ENCODE results near the gene DNAH2.

Gene DNAH2

GRCh38 chr17:7844292-7845154 lies 127.0 kb downstream of the DNAH2 start:
- peak overlapping the region; percentile 75 for H3K4me3 ChIP-seq (ENCODE audit: extremely low read depth, insufficient read depth, low read length, poor library complexity, severe bottlenecking)
- peaks cover 14% of the 10 kb centered on the region for H3K4me1 ChIP-seq (ENCODE audit: control insufficient read depth, insufficient read depth, low read length, poor library complexity, severe bottlenecking)
- H3K27ac ChIP-seq (ENCODE audit: low read depth, low read length, severe bottlenecking): peak overlapping the region; percentile 98
- 0 to 1% methylated on average over 45 to 66 of the region's 71 CpGs for WGBS, 2 experiments (ENCODE audit: insufficient coverage in 2 of 2)
- H3K9me3 ChIP-seq (ENCODE audit: control insufficient read depth, low read length): no peaks in the 10 kb centered on the region
- H3K36me3 ChIP-seq (ENCODE audit: control insufficient read depth, insufficient read depth, low read length): peaks cover 58% of the 10 kb centered on the region

GRCh38 chr17:7845359-7846062 lies 128.0 kb downstream of the DNAH2 start:
- Histone ChIP-seq H3K4me1 (ENCODE audit: control insufficient read depth, insufficient read depth, low read length, poor library complexity, severe bottlenecking) (peaks cover 8% of the 10 kb centered on the region), H3K4me3 (ENCODE audit: extremely low read depth, insufficient read depth, low read length, poor library complexity, severe bottlenecking) (no peak overlapping the region), H3K27ac (ENCODE audit: low read depth, low read length, severe bottlenecking) (no peak overlapping the region), H3K9me3 (ENCODE audit: control insufficient read depth, low read length) (no peaks in the 10 kb centered on the region), H3K36me3 (ENCODE audit: control insufficient read depth, insufficient read depth, low read length) (peaks cover 58% of the 10 kb centered on the region)
- WGBS, 2 experiments (ENCODE audit: insufficient coverage in 2 of 2): 88 to 95% methylated on average over 13 to 14 of the region's 15 CpGs

- WGBS, 2 experiments (ENCODE audit: insufficient coverage in 2 of 2): 94 to 95% methylated on average over 12 to 16 of the region's 22 CpGs
- H3K36me3 ChIP-seq (ENCODE audit: control insufficient read depth, insufficient read depth, low read length): peaks cover 63% of the 10 kb centered on the region
- H3K4me3 ChIP-seq (ENCODE audit: extremely low read depth, insufficient read depth, low read length, poor library complexity, severe bottlenecking): no peak overlapping the region
- no peak overlapping the region for H3K27ac ChIP-seq (ENCODE audit: low read depth, low read length, severe bottlenecking)
- H3K4me1 ChIP-seq (ENCODE audit: control insufficient read depth, insufficient read depth, low read length, poor library complexity, severe bottlenecking): peaks cover under 1% of the 10 kb centered on the region
- H3K9me3 ChIP-seq (ENCODE audit: control insufficient read depth, low read length): no peaks in the 10 kb centered on the region
Observed at GRCh38 chr17:7846063-7846735, 128.7 kb downstream of the DNAH2 start.

- 96 to 99% methylated on average over 24 to 25 of the region's 34 CpGs for WGBS, 2 experiments (ENCODE audit: insufficient coverage in 2 of 2)
- peaks cover 68% of the 10 kb centered on the region for H3K36me3 ChIP-seq (ENCODE audit: control insufficient read depth, insufficient read depth, low read length)
Observed at GRCh38 chr17:7846765-7847661, 129.5 kb downstream of the DNAH2 start.

GRCh38 chr17:7848131-7848579 lies 130.6 kb downstream of the DNAH2 start:
- no peak overlapping the region for H3K4me3 ChIP-seq (ENCODE audit: extremely low read depth, insufficient read depth, low read length, poor library complexity, severe bottlenecking)
- H3K9me3 ChIP-seq (ENCODE audit: control insufficient read depth, low read length): no peaks in the 10 kb centered on the region
- no peak overlapping the region for H3K27ac ChIP-seq (ENCODE audit: low read depth, low read length, severe bottlenecking)
- H3K36me3 ChIP-seq (ENCODE audit: control insufficient read depth, insufficient read depth, low read length): peaks cover 80% of the 10 kb centered on the region
- WGBS, 2 experiments (ENCODE audit: insufficient coverage in 2 of 2): 91 to 100% methylated on average over 3 to 8 of the region's 20 CpGs
- H3K4me1 ChIP-seq (ENCODE audit: control insufficient read depth, insufficient read depth, low read length, poor library complexity, severe bottlenecking): peaks cover 7% of the 10 kb centered on the region

More at GRCh38 chr17:7846765-7847661, 129.5 kb downstream of the DNAH2 start:
- no peaks in the 10 kb centered on the region for H3K9me3 ChIP-seq (ENCODE audit: control insufficient read depth, low read length)
- no peak overlapping the region for H3K27ac ChIP-seq (ENCODE audit: low read depth, low read length, severe bottlenecking)
- no peaks in the 10 kb centered on the region for H3K4me1 ChIP-seq (ENCODE audit: control insufficient read depth, insufficient read depth, low read length, poor library complexity, severe bottlenecking)
- no peak overlapping the region for H3K4me3 ChIP-seq (ENCODE audit: extremely low read depth, insufficient read depth, low read length, poor library complexity, severe bottlenecking)

GRCh38 chr17:7848739-7849129 lies 131.2 kb downstream of the DNAH2 start:
- 93 to 100% methylated on average over 6 to 14 of the region's 21 CpGs for WGBS, 2 experiments (ENCODE audit: insufficient coverage in 2 of 2)
- Histone ChIP-seq H3K27ac (ENCODE audit: low read depth, low read length, severe bottlenecking) (no peak overlapping the region), H3K36me3 (ENCODE audit: control insufficient read depth, insufficient read depth, low read length) (peaks cover 85% of the 10 kb centered on the region), H3K4me1 (ENCODE audit: control insufficient read depth, insufficient read depth, low read length, poor library complexity, severe bottlenecking) (peaks cover 12% of the 10 kb centered on the region), H3K9me3 (ENCODE audit: control insufficient read depth, low read length) (no peaks in the 10 kb centered on the region), H3K4me3 (ENCODE audit: extremely low read depth, insufficient read depth, low read length, poor library complexity, severe bottlenecking) (no peak overlapping the region)

- WGBS, 2 experiments (ENCODE audit: insufficient coverage in 2 of 2): 96 to 97% methylated on average over 26 to 31 of the region's 35 CpGs
Observed at GRCh38 chr17:7849130-7849750, 131.7 kb downstream of the DNAH2 start.

GRCh38 chr17:7849751-7850504 lies 132.4 kb downstream of the DNAH2 start:
- Histone ChIP-seq H3K27ac (ENCODE audit: low read depth, low read length, severe bottlenecking) (no peak overlapping the region), H3K4me1 (ENCODE audit: control insufficient read depth, insufficient read depth, low read length, poor library complexity, severe bottlenecking) (peaks cover 21% of the 10 kb centered on the region), H3K9me3 (ENCODE audit: control insufficient read depth, low read length) (no peaks in the 10 kb centered on the region), H3K4me3 (ENCODE audit: extremely low read depth, insufficient read depth, low read length, poor library complexity, severe bottlenecking) (no peak overlapping the region), H3K36me3 (ENCODE audit: control insufficient read depth, insufficient read depth, low read length) (peaks cover 84% of the 10 kb centered on the region)
- whole genome bisulfite sequencing, 2 experiments (ENCODE audit: insufficient coverage in 2 of 2): 87 to 97% methylated on average over 8 to 9 of the region's 12 CpGs

More at GRCh38 chr17:7849130-7849750, 131.7 kb downstream of the DNAH2 start:
- Histone ChIP-seq H3K27ac (ENCODE audit: low read depth, low read length, severe bottlenecking) (no peak overlapping the region), H3K4me3 (ENCODE audit: extremely low read depth, insufficient read depth, low read length, poor library complexity, severe bottlenecking) (no peak overlapping the region), H3K4me1 (ENCODE audit: control insufficient read depth, insufficient read depth, low read length, poor library complexity, severe bottlenecking) (peaks cover 17% of the 10 kb centered on the region), H3K9me3 (ENCODE audit: control insufficient read depth, low read length) (no peaks in the 10 kb centered on the region), H3K36me3 (ENCODE audit: control insufficient read depth, insufficient read depth, low read length) (peaks cover 85% of the 10 kb centered on the region)

- Histone ChIP-seq H3K27ac (ENCODE audit: low read depth, low read length, severe bottlenecking) (no peak overlapping the region), H3K36me3 (ENCODE audit: control insufficient read depth, insufficient read depth, low read length) (peaks cover 82% of the 10 kb centered on the region), H3K4me1 (ENCODE audit: control insufficient read depth, insufficient read depth, low read length, poor library complexity, severe bottlenecking) (peaks cover 27% of the 10 kb centered on the region), H3K9me3 (ENCODE audit: control insufficient read depth, low read length) (no peaks in the 10 kb centered on the region), H3K4me3 (ENCODE audit: extremely low read depth, insufficient read depth, low read length, poor library complexity, severe bottlenecking) (no peak overlapping the region)
- 93 to 97% methylated on average over 15 of the region's 17 CpGs for WGBS, 2 experiments (ENCODE audit: insufficient coverage in 2 of 2)
Observed at GRCh38 chr17:7850701-7851437, 133.3 kb downstream of the DNAH2 start.

Measured in mesodermal cell (in vitro differentiated cells).